GM18868 (cell line): Measurements from ENCODE around the gene SLC22A14.
A peak's percentile ranks its signal among the peaks of the same experiment; 100 is the strongest.
"Not testable (repeated sequence)": the region's sequence is repeated elsewhere in the genome, so short reads cannot be mapped to it uniquely, and the experiment has no call there.

ENCODE experiments used
- ATAC-seq: cut with Tn5 transposase; IDR thresholded peaks from one replicate; pipeline ENCODE4 v1.9.1; 2021; ENCODE audit warnings: mild to moderate bottlenecking, moderate library complexity; ENCODE audit not compliant: unreplicated experiment

The SLC22A14 gene

DNA sequence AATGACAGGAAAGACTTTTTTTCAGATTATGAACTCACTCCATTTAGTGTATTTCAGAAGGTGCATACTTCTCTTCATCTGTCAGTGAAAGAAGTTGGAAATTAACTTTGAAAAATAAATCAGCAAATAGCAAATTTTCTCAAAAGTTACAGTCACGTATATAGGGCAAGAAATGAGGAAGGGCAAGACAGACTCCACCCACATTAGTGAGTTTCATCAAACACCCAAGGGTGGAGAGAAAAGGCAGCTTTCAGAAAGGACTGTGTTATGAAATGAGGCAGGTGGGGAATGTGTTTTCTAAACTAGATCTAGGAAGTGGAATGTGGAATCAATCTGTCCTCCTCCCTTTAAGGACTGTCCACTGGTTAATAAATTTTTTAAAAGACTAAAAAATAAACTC lies 13.6 kb upstream of the SLC22A14 start:
- ATAC-seq = peak; percentile 57

DNA sequence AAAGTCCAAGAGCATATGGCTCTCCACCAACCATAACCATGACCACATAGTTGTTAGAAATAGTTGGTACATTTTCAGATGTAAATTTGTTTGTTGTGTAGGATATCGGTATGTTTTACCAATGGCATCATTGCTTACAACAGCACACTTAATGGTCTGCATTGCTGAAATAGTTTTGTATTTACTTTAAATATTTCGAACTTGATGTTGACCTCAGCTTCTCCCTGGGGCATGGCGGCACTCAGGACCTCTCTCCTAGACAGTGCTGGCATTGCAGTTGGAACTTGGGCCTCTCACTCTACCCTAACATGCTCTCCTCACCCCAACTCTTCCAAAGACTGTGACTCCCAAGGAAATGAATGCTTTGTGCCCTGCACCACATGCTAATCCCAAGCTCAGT lies 11.5 kb upstream of the SLC22A14 start:
- no peak for ATAC-seq

DNA sequence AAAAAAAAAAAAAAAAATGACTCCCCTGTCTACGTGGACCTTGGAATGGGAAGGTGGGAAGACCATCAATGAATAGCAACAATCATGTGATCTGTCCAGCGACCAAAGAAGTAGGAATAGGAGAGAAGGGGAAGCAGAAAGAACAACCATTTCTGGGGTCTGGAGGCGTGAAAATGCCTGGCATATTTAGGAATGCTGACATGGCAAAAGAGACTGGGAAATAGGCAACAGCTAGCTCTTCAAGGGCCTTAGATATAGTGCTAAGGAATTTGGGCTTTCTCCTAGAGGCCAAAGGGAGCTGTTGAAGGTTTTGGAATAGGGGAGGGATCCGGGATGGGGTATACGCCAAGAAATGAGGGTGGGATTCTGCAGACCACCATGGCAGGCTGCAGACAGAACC lies 10.5 kb upstream of the SLC22A14 start:
- ATAC-seq = no peak

- ATAC-seq = no peak
Measured at GRCh38 chr3:38274864-38275649, 7.0 kb upstream of the SLC22A14 start.

- no peak for ATAC-seq
Measured at GRCh38 chr3:38275658-38276057, 6.4 kb upstream of the SLC22A14 start.

DNA sequence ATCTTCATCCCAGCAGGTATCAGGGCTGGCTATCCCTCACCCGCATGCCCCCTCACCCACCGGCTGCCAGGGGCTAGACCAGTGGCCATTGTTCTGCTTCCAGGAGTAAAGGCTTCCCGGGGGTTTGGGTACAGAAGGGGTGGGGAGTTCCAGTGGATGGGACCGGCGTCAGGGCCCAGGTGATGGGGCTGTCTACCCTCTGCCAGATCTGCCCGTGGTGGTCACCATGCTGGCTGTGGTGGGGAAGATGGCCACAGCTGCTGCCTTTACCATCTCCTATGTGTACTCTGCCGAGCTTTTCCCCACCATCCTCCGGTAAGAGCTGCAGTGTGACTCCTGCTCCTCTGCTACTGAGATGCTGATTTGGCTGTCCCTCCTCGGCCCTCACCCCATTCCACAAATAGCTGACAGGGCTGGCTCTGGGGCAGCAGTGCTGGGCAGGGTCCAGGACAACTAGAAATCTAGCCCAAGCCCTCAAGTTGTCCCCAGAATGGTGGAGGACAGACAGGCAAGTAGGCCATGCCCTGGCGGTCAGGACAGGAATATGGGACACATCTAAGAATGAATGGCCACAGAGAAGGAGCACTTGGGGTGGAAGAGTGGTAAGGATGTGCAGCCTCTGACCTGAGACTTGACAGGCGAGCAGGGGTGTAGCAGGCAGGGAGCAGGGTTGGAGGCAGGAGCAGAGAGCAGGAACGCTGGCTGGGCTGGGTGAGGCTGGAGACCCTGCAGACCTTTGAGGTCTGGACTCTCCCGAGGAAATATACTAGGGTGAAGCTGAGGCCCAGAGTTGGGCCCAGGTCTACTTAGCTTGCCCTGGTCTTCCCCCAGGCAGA lies 5.8 kb upstream of the SLC22A14 start:
- ATAC-seq = no peak

DNA sequence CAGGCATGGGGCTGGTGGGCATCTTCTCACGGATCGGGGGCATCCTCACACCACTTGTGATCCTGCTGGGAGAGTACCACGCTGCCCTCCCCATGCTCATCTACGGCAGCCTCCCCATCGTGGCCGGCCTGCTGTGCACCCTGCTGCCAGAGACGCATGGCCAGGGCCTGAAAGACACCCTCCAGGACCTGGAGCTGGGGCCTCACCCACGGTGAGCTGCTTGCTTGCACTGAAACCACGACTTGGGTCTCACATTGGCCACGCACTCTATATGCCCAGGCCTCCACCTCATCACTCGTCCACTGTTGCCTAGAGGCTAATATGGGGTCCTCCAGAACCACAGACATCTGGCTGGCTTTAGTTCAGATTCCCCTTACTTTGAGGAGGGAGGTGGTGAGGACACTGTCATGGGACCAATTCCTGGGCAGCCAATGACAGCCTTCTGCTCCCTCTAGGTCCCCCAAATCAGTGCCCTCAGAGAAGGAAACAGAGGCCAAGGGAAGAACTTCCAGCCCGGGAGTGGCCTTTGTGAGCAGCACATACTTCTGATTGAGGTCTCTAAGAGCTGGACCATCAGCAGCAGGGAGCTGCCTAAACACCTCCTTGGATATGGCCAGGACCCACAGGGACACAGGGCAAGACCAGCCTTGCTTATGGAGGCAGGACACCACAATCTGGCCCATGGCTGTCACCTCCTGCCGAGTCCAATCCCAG lies 5.0 kb upstream of the SLC22A14 start:
- ATAC-seq = no peak

DNA sequence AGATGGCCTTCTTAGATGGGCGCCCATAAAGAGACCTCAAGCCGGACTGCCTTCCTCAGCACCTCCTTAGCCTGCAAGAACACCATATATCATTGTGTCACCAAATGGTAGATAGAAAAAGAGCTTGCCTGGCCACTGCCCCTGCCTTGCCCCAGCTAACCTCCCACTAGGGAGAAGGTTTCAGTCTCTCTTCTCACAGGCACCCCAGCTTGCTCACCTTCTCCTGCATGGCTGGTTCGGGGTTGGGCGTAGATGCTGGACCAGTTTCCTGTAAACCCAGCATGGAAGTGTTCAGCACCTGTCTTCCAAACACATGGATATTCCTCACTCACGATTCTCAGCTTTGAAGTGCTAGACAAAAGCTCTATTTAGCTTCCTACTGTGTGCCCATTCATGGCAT lies 3.3 kb upstream of the SLC22A14 start:
- ATAC-seq = no peak

DNA sequence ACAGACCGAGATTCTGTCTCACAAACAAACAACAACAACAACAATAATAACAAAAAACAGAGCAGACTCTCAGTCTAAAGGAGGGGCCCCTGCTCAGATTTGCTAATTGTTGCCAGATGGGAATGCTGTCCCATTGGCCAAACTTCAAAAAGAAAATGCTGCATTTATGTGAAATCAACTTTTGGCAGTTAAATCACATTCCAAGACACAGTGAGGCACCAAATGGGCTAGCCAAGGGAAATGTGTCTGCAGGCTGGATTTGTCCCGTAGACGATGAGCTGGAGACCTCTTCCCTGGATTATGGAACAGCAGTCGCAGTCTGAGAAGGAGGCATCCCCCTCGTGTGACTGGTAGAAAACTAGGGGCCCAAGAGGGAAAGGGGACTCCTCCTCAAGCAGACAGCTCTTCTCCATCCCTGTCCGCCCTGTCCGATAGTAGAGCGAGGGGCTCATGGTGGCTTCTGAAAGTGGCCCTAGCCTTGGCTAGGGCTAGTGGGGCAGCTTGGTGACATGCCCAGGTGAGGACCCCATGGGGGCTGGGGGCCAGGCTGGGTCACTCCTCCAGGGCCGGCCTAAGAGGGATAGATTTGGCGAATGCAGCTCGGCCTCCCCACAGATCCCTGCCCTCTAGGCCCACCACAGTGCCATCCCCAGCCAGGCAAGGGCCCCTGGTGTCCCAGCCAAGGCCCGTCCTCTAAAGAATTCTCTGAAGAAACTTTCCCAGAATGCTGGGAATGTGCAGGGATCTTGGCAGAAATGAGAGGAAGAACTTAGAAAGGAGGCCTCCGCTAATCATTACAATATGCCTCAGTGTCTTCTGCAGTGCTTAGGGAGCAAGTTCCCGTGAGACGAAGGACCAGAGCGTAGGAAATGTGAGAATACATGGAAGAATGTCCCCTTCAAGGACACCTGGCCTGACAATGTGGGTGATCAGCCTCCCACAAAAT lies 2.0 kb downstream of the SLC22A14 start:
- no peak for ATAC-seq

- ATAC-seq = no peak
Measured at GRCh38 chr3:38284756-38285150, 2.7 kb downstream of the SLC22A14 start.

DNA sequence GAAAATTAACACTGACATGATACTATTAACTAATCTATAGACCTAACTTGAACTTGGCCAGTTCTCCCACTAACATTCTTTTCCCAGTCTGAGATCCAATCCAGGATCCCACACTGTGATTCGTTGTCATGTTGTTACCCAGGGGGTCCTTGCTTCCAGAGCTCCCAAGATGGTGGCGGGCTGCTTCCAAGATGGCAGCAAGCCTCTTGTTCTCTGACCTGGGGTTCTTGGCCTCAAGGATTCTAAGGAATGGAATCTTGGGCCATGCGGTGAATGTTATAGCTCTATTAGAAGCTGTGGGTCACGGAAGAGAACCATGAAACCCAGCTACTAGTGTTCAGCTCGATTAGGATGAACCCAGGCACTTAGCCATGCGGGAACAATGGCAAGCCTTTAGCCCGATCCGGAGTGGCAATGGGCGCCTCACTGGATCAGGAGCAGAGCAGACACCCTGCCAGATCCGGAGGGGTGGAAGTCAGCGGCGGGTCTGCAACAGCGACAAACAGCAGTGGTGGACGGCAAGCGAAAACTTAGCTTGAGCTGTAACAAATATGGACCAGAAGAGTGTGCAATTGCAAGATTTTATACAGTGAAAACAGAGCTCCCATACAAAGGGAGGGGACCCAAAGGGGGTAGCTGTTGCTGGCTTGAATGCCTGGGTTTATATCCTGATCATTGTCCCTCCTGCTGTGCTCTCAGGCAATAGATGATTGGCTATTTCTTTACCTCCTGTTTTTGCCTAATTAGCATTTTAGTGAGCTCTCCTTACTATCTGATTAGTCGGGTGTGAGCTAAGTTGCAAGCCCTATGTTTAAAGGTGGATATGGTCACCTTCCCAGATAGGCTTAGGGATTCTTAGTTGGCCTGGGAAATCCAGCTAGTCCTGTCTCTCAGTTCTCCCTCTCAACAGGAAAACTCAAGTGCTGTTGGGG lies 7.5 kb downstream of the SLC22A14 start:
- ATAC-seq = not testable (repeated sequence)

- ATAC-seq = not testable (repeated sequence)
Measured at GRCh38 chr3:38297053-38297452, 15.0 kb downstream of the SLC22A14 start.

DNA sequence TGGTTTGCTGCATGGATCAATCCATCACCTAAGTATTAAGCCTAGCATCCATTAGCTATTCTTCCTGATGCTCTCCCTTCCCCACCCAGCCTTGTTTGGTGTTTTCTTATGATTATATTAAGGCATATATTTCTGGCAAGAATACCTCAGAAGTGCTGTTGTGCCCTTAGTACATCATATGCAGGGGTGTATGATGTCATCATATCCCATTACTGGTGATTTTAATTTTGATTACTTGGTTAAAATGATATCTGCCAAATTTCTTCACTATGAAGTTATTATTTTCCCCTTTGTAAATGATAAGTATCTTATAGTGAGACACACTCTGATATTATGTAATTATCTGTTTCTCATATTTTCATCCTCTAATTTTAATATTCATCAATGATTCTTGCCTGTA lies 15.4 kb downstream of the SLC22A14 start:
- no peak for ATAC-seq

- peak; percentile 68 for ATAC-seq
Measured at GRCh38 chr3:38297947-38298711, 16.0 kb downstream of the SLC22A14 start.

GRCh38 chr3:38306941-38307340 lies 24.8 kb downstream of the SLC22A14 start:
- no peak for ATAC-seq

GRCh38 chr3:38307599-38307998 lies 25.5 kb downstream of the SLC22A14 start:
- no peak for ATAC-seq

GRCh38 chr3:38308456-38308855 lies 26.4 kb downstream of the SLC22A14 start:
- no peak for ATAC-seq

- no peak for ATAC-seq
Measured at GRCh38 chr3:38311476-38311875, 29.4 kb downstream of the SLC22A14 start.

GRCh38 chr3:38311941-38312340 lies 29.8 kb downstream of the SLC22A14 start:
- no peak for ATAC-seq
